ENCODE results near the gene CHRND. TPM values are rescaled to one million over a fixed set of nuclear protein-coding genes. Genes with fewer than 3 reads are reported as not detected.

Gene CHRND
- total RNA-seq, 1 experiment from 2014 or later, result not detected

- no peak overlapping the region for H3K27ac ChIP-seq
- H3K4me2 ChIP-seq, result no peak overlapping the region
- no TSS peak for BruUV-seq (replicated peaks)
- H3K4me3 ChIP-seq, result no peak overlapping the region
- TF ChIP-seq EZH2 (IDR thresholded peaks at IDR 0.05; ENCODE audit: low read depth), result no peak
- TF ChIP-seq CTCF (conservative IDR thresholded peaks at IDR 0.05), result no peak
- ChIA-PET CTCF (no interaction called here), POLR2A (ENCODE audit: unreplicated experiment) (no interaction called here)
- H3K79me2 ChIP-seq (ENCODE audit: low read depth), result no peaks in the 10 kb centered on the region
- H3K4me1 ChIP-seq (replicated peaks; ENCODE audit: insufficient read depth), result no peaks in the 10 kb centered on the region
- peaks cover 49% of the 10 kb centered on the region for H3K27me3 ChIP-seq (ENCODE audit: insufficient read depth, low read depth)
- no peak for DNase-seq
- H2AFZ ChIP-seq, result no peak overlapping the region
- H3K36me3 ChIP-seq (ENCODE audit: low read depth), result no peaks in the 10 kb centered on the region
- no peaks in the 10 kb centered on the region for H3K9me2 ChIP-seq (ENCODE audit: insufficient read depth)
- intact Hi-C loops (cut with micrococcal nuclease; ENCODE audit: unreplicated experiment), result no loop called here
- H3F3A ChIP-seq (ENCODE audit: insufficient read depth, low read depth), result no peaks in the 10 kb centered on the region; the same call in 1 of the 2 replicates
- H3K9me3 ChIP-seq (ENCODE audit: insufficient read depth, low read depth), result no peaks in the 10 kb centered on the region
- H4K20me1 ChIP-seq (ENCODE audit: insufficient read depth), result no peaks in the 10 kb centered on the region
Observed at GRCh38 chr2:232508251-232508650, 17.7 kb upstream of the CHRND start.

GRCh38 chr2:232511336-232511890 is 14.5 kb upstream of the CHRND start:
- H3K4me2 ChIP-seq, result no peak overlapping the region
- CTCF ChIA-PET, result no interaction called here
- no TSS peak for BruUV-seq (replicated peaks)
- TF ChIP-seq EZH2 (IDR thresholded peaks at IDR 0.05; ENCODE audit: low read depth) (no peak), CTCF (conservative IDR thresholded peaks at IDR 0.05) (no peak)
- peaks cover 23% of the 10 kb centered on the region; the same call in 1 of the 2 replicates for H3K27me3 ChIP-seq (ENCODE audit: insufficient read depth, low read depth)
- no peak overlapping the region for H2AFZ ChIP-seq
- H3K27ac ChIP-seq, result no peak overlapping the region
- no peaks in the 10 kb centered on the region for H3K36me3 ChIP-seq (ENCODE audit: low read depth)
- no peaks in the 10 kb centered on the region for H3K79me2 ChIP-seq (ENCODE audit: low read depth)
- H3K4me3 ChIP-seq, result no peak overlapping the region
- POLR2A ChIA-PET (ENCODE audit: unreplicated experiment), result no interaction called here
- no peaks in the 10 kb centered on the region for H4K20me1 ChIP-seq (ENCODE audit: insufficient read depth)
- no peaks in the 10 kb centered on the region; the same call in 1 of the 2 replicates for H3F3A ChIP-seq (ENCODE audit: insufficient read depth, low read depth)
- H3K9me2 ChIP-seq (ENCODE audit: insufficient read depth), result no peaks in the 10 kb centered on the region
- H3K4me1 ChIP-seq (replicated peaks; ENCODE audit: insufficient read depth), result no peaks in the 10 kb centered on the region
- no peaks in the 10 kb centered on the region for H3K9me3 ChIP-seq (ENCODE audit: insufficient read depth, low read depth)
- intact Hi-C loops (cut with micrococcal nuclease; ENCODE audit: unreplicated experiment), result no loop called here
- DNase-seq, result no peak

- ChIA-PET POLR2A (ENCODE audit: unreplicated experiment) (no interaction called here), CTCF (no interaction called here)
- Histone ChIP-seq H3K79me2 (ENCODE audit: low read depth) (no peaks in the 10 kb centered on the region), H3K9me3 (ENCODE audit: insufficient read depth, low read depth) (no peaks in the 10 kb centered on the region), H2AFZ (no peak overlapping the region), H3F3A (ENCODE audit: insufficient read depth, low read depth) (no peaks in the 10 kb centered on the region; the same call in 1 of the 2 replicates), H3K36me3 (ENCODE audit: low read depth) (no peaks in the 10 kb centered on the region), H3K9me2 (ENCODE audit: insufficient read depth) (no peaks in the 10 kb centered on the region), H3K4me3 (no peak overlapping the region), H3K27me3 (ENCODE audit: insufficient read depth, low read depth) (0 out of 2 replicates have a peak, but pooled peaks cover 12% of the 10 kb centered on the region), H4K20me1 (ENCODE audit: insufficient read depth) (no peaks in the 10 kb centered on the region), H3K4me1 (replicated peaks; ENCODE audit: insufficient read depth) (no peaks in the 10 kb centered on the region), H3K4me2 (no peak overlapping the region), H3K27ac (no peak overlapping the region)
- no peak for TF ChIP-seq CTCF (conservative IDR thresholded peaks at IDR 0.05)
- no peak for TF ChIP-seq EZH2 (IDR thresholded peaks at IDR 0.05; ENCODE audit: low read depth)
- intact Hi-C loops (cut with micrococcal nuclease; ENCODE audit: unreplicated experiment), result no loop called here
- DNase-seq, result no peak
- no TSS peak for BruUV-seq (replicated peaks)
Observed at GRCh38 chr2:232512602-232513001, 13.4 kb upstream of the CHRND start.

Measured in PC-9 (cell line).